Measurements from ENCODE around the gene CYP1B1.

DNA sequence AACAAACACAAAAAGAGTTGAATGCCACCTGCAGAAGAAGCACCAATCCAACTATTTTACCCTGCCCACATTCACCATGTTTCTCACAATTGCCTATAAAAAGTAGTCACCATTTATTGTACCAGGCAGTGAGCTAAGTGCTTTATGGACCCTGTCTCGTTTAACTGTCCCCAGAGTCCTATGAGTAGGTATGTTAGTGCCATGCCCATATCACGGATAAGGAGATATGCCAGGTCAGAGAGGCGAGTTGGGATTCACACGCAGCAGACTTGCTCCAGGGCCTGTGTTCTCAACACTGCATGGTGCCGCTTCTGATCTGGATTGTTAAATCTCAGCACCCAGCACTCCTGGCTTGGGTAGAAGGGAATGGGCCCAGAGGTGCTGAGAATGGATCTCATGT, 49.1 kb upstream of the CYP1B1 start:
- TF ChIP-seq CTCF (conservative IDR thresholded peaks at IDR 0.05 in 1 of 2, IDR thresholded peaks at IDR 0.05 in 1 of 2; ENCODE audit: extremely low read depth in 1 of 2, insufficient read depth in 1 of 2, low read depth in 1 of 2, low read length in 2 of 2) (no peak), EZH2 (IDR thresholded peaks at IDR 0.05; ENCODE audit: borderline replicate concordance, low read length) (no peak)

All from mammary epithelial cell (primary cell).